GM12892 (cell line): ENCODE measurements around the gene DSCAML1.

Experiments
- POLR2A ChIP-seq: IDR thresholded peaks from 2 replicates; pipeline ENCODE4 v1.6.1; 2011; ENCODE audit warnings: low read depth, low read length, control low read depth
- POLR2AphosphoS5 ChIP-seq: IDR thresholded peaks from 2 replicates; pipeline ENCODE4 v1.6.1; 2011; ENCODE audit warnings: low read depth, low read length, control low read depth
- TAF1 ChIP-seq: IDR thresholded peaks from 2 replicates; pipeline ENCODE4 v1.6.1; 2011; ENCODE audit warnings: low read depth, mild to moderate bottlenecking, control low read depth, low read length, borderline replicate concordance

DNA sequence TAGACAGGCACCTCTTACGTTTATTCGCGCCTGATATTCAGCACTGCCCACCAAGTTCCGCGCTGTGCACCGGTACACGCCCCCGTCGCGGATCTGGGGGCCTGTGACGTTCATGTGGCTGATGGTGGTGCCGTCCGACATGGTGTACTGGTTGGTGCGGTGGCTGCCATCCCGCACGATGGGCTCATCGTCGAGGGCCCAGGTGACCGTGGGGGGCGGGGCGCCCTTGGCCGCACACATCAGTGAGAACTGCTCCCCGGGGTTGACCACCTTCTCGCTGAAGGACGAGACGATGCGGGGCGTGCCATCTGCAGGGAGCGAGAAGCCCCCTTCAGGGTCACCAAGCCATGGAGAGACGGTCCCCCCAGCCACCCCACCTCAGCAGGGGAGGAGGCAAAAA is 278.6 kb downstream of the DSCAML1 start:
- TF ChIP-seq TAF1 (no peak), POLR2AphosphoS5 (no peak), POLR2A (no peak)
